Parathyroid adenoma (tissue), 2 donors: ENCODE data around the gene CALCOCO1.
A peak's percentile ranks its signal among the peaks of the same experiment; 100 is the strongest.
"Not testable (repeated sequence)": the region's sequence is repeated elsewhere in the genome, so short reads cannot be mapped to it uniquely, and the experiment has no call there.

Experiments
- H2AFZ ChIP-seq: fragments of 300-600 bp; sonication (generic); one replicate; pipeline ENCODE4 v1.7.0; 2017; ENCODE audit warnings: antibody characterized with exemption, mild to moderate bottlenecking
- H3K27ac ChIP-seq: fragments of 300-600 bp; sonication (generic); one replicate; pipeline ENCODE4 v1.7.0; 2017
- H3K27me3 ChIP-seq: fragments of 300-600 bp; sonication (generic); one replicate; pipeline ENCODE4 v1.7.0; 2017; ENCODE audit warnings: low read length; ENCODE audit not compliant: control insufficient read depth, insufficient read depth
- H3K36me3 ChIP-seq: fragments of 300-600 bp; sonication (generic); one replicate; pipeline ENCODE4 v1.7.0; 2017; ENCODE audit warnings: low read length; ENCODE audit not compliant: control insufficient read depth, insufficient read depth
- H3K4me1 ChIP-seq: fragments of 300-600 bp; sonication (generic); one replicate; pipeline ENCODE4 v1.7.0; 2017; ENCODE audit warnings: control low read depth
- H3K4me2 ChIP-seq: fragments of 300-600 bp; sonication (generic); one replicate; pipeline ENCODE4 v1.7.0; 2017; ENCODE audit warnings: low read length
- H3K4me3 ChIP-seq: fragments of 300-600 bp; sonication (generic); one replicate; pipeline ENCODE4 v1.7.0; 2017; ENCODE audit warnings: low read depth, low read length
- H3K79me2 ChIP-seq: fragments of 300-600 bp; sonication (generic); one replicate; pipeline ENCODE4 v1.7.0; 2017; ENCODE audit warnings: control low read depth
- H3K9ac ChIP-seq: fragments of 300-600 bp; sonication (generic); one replicate; pipeline ENCODE4 v1.7.0; 2017; ENCODE audit warnings: mild to moderate bottlenecking
- H3K9me3 ChIP-seq: fragments of 300-600 bp; sonication (generic); one replicate; pipeline ENCODE4 v1.7.0; 2017; ENCODE audit warnings: low read length; ENCODE audit not compliant: control insufficient read depth
- TF ChIP-seq, protein P1 (sequence below): fragments of 300-600 bp; sonication (generic); IDR thresholded peaks from one replicate; pipeline ENCODE4 v1.7.0; 2017; ENCODE audit warnings: antibody characterized with exemption, mild to moderate bottlenecking
- donor health status: primary hyperparathyroidism.

Gene CALCOCO1

DNA sequence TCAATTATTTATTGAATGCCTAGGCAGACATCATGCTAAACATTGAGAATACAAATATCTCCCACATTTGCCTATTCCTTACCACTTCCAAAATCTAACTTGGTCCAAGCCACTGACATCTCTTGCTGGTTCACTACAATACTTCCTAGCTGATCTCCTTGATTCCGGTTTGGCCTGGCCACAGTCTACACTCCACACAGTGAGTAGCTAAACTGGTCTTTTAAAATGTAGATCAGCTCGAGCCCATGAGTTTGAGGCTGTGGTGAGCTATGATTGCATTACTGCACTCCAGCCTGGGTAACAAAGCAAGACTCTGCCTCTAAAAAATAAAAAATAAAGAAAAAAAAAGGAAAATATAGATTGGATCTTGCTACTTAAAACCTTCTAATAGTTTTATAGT is 43.8 kb downstream of the CALCOCO1 start:
- Histone ChIP-seq H3K4me2 (no peak overlapping the region), H3K4me3 (no peak overlapping the region), H3K79me2 (no peaks in the 10 kb centered on the region), H3K4me1 (no peaks in the 10 kb centered on the region), H3K9ac (no peak overlapping the region), H3K27me3 (no peaks in the 10 kb centered on the region), H2AFZ (no peak overlapping the region), H3K9me3 (no peaks in the 10 kb centered on the region), H3K27ac (no peak overlapping the region), H3K36me3 (no peaks in the 10 kb centered on the region)
- TF ChIP-seq, protein P1, sequence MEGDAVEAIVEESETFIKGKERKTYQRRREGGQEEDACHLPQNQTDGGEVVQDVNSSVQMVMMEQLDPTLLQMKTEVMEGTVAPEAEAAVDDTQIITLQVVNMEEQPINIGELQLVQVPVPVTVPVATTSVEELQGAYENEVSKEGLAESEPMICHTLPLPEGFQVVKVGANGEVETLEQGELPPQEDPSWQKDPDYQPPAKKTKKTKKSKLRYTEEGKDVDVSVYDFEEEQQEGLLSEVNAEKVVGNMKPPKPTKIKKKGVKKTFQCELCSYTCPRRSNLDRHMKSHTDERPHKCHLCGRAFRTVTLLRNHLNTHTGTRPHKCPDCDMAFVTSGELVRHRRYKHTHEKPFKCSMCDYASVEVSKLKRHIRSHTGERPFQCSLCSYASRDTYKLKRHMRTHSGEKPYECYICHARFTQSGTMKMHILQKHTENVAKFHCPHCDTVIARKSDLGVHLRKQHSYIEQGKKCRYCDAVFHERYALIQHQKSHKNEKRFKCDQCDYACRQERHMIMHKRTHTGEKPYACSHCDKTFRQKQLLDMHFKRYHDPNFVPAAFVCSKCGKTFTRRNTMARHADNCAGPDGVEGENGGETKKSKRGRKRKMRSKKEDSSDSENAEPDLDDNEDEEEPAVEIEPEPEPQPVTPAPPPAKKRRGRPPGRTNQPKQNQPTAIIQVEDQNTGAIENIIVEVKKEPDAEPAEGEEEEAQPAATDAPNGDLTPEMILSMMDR: no peak

DNA sequence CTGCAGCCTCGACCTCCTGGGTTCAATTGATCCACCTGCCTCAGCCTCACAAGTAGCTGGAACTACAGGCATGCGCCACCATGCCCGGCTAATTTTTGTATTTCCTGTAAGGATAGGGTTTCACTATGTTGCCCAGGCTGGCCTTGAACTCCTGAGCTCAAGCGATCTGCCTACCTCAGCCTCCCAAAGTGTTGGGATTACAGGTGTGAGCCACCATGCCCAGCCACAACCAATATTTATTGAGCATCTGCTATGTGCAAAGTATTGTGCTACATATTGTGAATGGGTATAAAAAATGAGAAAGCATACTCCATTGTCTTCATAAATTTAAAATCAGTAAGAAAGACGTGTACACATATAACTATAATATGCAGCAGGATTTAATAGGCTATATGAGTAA is 47.2 kb downstream of the CALCOCO1 start:
- not testable (repeated sequence) for H3K9me3 ChIP-seq, H3K4me2 ChIP-seq, H3K4me3 ChIP-seq, H2AFZ ChIP-seq, H3K4me1 ChIP-seq, H3K27ac ChIP-seq, H3K9ac ChIP-seq, H3K79me2 ChIP-seq, H3K36me3 ChIP-seq, H3K27me3 ChIP-seq

DNA sequence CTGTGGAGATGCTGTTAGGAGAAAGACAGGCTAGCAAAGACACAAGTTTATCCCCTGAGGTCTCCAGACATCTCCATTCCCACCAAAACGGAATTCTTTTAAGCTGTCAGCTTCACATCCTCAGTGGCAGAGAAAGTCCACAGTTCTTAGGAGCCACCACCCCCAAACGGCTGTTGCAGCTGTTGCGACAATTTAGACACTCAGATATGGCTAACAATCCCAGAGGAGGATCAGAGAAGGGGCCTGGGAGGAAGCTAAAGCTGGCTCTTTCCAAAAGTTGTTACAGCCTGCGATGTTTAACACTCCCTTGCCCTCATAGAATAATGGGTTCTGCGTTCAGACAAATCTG is 49.5 kb downstream of the CALCOCO1 start:
- Histone ChIP-seq H3K27me3 (no peaks in the 10 kb centered on the region), H3K79me2 (peaks cover 20% of the 10 kb centered on the region), H3K9ac (no peak overlapping the region), H3K4me3 (no peak overlapping the region), H3K9me3 (no peaks in the 10 kb centered on the region), H2AFZ (peak overlapping the region; percentile 88), H3K36me3 (no peaks in the 10 kb centered on the region), H3K4me1 (peaks cover 5% of the 10 kb centered on the region), H3K27ac (peak overlapping the region; percentile 74), H3K4me2 (no peak overlapping the region)
- TF ChIP-seq, protein P1: no peak

DNA sequence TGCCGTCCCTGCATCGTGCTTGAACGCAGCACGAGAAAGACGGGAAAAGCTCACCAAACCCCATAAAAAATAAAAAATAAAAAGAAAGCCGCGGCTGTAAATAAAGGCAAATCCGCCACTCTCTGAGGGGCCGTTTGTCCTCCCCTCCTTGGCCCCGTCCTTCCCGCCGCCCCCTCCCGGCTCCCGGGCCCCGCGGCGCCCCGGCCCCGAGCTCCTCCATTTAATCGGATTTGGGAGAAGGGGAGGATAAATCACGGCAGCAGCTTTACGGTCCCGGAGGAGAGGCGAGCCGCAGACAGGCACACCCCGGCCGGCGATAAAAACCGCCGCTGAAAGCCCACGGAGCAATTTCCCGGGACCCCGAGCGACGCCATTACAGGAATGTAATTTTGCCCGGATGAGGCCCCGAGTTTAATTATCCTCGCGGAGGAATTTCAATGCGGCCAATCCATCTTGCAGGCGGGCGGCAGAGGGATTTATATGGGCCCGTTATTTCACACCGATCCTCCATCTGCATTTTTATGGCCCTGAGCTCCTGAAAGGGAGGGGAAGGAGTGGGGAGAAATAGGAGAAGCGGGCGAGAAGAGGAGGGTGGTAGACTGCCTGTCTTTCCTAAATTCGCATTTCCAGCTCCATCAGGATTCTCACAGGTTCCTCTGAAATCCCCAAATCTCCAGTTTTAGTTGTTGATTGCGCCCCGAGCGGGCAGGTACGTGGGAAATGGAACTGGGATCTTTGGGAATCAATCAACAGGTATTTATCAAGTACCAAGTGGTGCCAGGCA is 50.0 kb downstream of the CALCOCO1 start:
- no peaks in the 10 kb centered on the region for H3K27me3 ChIP-seq
- H3K9ac ChIP-seq: no peak overlapping the region
- H3K36me3 ChIP-seq: no peaks in the 10 kb centered on the region
- H2AFZ ChIP-seq: peak overlapping the region; percentile 88
- H3K9me3 ChIP-seq: no peaks in the 10 kb centered on the region
- H3K79me2 ChIP-seq: peaks cover 22% of the 10 kb centered on the region
- TF ChIP-seq, protein P1: no peak
- peak overlapping the region; percentile 57 for H3K4me2 ChIP-seq
- H3K4me3 ChIP-seq: no peak overlapping the region
- H3K4me1 ChIP-seq: peaks cover 5% of the 10 kb centered on the region
- H3K27ac ChIP-seq: peak overlapping the region; percentile 74

DNA sequence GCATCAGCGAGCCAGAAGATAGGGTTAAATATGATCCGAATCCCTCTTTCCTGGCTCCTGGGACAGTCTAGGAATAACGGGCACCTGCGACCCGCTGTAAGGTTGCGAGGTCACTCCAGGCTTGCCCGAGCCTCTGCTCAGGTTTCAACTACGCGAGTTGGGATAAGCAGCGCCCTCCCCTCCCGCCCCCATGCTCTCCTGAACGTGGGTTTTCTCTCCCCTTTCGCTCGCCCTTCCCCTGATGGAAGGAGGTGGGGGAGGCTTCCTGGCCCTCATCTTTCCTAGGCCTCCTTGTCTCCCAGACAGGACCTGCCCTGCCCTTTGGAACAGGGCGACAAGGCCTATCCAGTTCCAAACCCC is 50.6 kb downstream of the CALCOCO1 start:
- H3K27me3 ChIP-seq: no peaks in the 10 kb centered on the region
- peak overlapping the region; percentile 57 for H3K4me2 ChIP-seq
- peak overlapping the region; percentile 95 for H3K4me3 ChIP-seq
- H3K79me2 ChIP-seq: peaks cover 23% of the 10 kb centered on the region
- TF ChIP-seq, protein P1: no peak
- peak overlapping the region; percentile 74 for H3K27ac ChIP-seq
- H2AFZ ChIP-seq: peak overlapping the region; percentile 88
- no peaks in the 10 kb centered on the region for H3K36me3 ChIP-seq
- H3K9ac ChIP-seq: no peak overlapping the region
- peaks cover 5% of the 10 kb centered on the region for H3K4me1 ChIP-seq
- H3K9me3 ChIP-seq: no peaks in the 10 kb centered on the region
